Nephron progenitor cell (in vitro differentiated cells): ENCODE measurements around the gene FAM210B.

Experiments
- DNase-seq: peaks from one replicate; pipeline ENCODE4 v3.0.0; 2021
- H3K27ac Mint-ChIP-seq: 2 replicates; pipeline ENCODE4 v1.8.0; 2021; ENCODE audit warnings: mild to moderate bottlenecking, moderate library complexity, mixed read lengths
- H3K27me3 Mint-ChIP-seq: 2 replicates; pipeline ENCODE4 v1.8.0; 2021; ENCODE audit warnings: mild to moderate bottlenecking, low read depth, mixed read lengths; ENCODE audit not compliant: poor library complexity
- H3K36me3 Mint-ChIP-seq: 2 replicates; pipeline ENCODE4 v1.8.0; 2021; ENCODE audit warnings: low read depth, mixed read lengths
- H3K4me1 Mint-ChIP-seq: 2 replicates; pipeline ENCODE4 v1.8.0; 2021; ENCODE audit warnings: mixed read lengths
- H3K4me3 Mint-ChIP-seq: 2 replicates; pipeline ENCODE4 v1.8.0; 2021; ENCODE audit warnings: mild to moderate bottlenecking, moderate library complexity, mixed read lengths
- H3K9me3 Mint-ChIP-seq: 2 replicates; pipeline ENCODE4 v1.8.0; 2021; ENCODE audit warnings: mild to moderate bottlenecking, moderate library complexity, mixed read lengths
- TF ChIP-seq, protein P1 (sequence below): fragments of 200-600 bp; sonication (generic); IDR thresholded peaks from 2 replicates; pipeline ENCODE4 v1.5.0; 2021; ENCODE audit warnings: antibody characterized with exemption

FAM210B gene, protein sequence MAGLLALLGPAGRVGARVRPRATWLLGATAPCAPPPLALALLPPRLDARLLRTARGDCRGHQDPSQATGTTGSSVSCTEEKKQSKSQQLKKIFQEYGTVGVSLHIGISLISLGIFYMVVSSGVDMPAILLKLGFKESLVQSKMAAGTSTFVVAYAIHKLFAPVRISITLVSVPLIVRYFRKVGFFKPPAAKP

GRCh38 chr20:56358600-56359211, at the start of gene FAM210B:
Gene FAM210B (plus strand): TSS chr20:56358974. CDS start chr20:56359006, 32 bp downstream.
- Mint-ChIP-seq H3K27ac (peak within 1 kb of the TSS; percentile 29), H3K36me3 (peaks cover 5% of the 10 kb centered on the region), H3K4me3 (peak within 1 kb of the TSS; percentile 91), H3K27me3 (peaks cover 9% of the 10 kb centered on the region), H3K9me3 (no peaks in the 10 kb centered on the region), H3K4me1 (peaks cover 37% of the 10 kb centered on the region)
- TF ChIP-seq, protein P1, sequence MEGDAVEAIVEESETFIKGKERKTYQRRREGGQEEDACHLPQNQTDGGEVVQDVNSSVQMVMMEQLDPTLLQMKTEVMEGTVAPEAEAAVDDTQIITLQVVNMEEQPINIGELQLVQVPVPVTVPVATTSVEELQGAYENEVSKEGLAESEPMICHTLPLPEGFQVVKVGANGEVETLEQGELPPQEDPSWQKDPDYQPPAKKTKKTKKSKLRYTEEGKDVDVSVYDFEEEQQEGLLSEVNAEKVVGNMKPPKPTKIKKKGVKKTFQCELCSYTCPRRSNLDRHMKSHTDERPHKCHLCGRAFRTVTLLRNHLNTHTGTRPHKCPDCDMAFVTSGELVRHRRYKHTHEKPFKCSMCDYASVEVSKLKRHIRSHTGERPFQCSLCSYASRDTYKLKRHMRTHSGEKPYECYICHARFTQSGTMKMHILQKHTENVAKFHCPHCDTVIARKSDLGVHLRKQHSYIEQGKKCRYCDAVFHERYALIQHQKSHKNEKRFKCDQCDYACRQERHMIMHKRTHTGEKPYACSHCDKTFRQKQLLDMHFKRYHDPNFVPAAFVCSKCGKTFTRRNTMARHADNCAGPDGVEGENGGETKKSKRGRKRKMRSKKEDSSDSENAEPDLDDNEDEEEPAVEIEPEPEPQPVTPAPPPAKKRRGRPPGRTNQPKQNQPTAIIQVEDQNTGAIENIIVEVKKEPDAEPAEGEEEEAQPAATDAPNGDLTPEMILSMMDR, result no peak
- peak; percentile 90 for DNase-seq

DNA sequence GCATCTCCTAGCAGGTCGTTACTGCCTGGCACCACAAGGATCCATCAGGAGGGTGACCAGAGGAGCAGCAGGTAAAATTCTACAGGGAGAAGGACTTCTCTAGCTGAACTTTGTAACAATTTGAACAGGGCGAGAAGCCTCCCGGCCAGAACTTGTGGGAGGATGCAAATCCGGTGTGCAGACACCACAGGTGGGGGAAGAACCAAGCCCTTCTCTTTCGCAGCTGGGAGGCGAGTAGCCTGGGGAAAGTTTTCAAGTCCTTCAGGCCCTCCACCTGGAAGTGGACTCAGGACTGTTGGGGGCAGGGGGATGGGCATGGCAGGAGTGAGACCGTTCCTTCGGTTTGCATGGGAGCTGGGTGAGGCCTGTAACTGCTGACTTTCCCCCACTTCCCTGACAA, 42.7 kb upstream of the FAM210B start:
- H3K9me3 Mint-ChIP-seq, result peaks cover 68% of the 10 kb centered on the region

DNA sequence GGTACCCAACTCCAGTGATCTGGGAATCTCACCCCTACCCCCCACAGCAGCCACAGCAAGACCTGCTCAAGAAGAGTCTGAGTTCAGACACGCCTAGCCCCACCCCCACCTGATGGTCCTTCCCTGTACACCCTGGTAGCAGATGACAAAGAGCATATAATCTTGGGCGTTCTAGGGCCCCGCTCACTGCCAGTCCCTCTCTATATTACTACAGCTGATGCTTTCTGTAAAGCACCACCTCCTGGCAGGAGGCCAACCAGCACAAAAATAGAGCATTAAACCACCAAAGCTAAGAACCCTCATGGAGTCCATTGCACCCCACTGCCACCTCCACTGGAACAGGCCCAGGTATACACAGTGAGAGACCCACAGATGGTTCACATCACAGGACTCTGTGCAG, 42.3 kb upstream of the FAM210B start:
- no peak overlapping the region for H3K4me3 Mint-ChIP-seq
- DNase-seq, result no peak
- H3K27me3 Mint-ChIP-seq, result peaks cover 9% of the 10 kb centered on the region
- H3K27ac Mint-ChIP-seq, result no peak overlapping the region
- no peaks in the 10 kb centered on the region for H3K4me1 Mint-ChIP-seq
- no peaks in the 10 kb centered on the region for H3K36me3 Mint-ChIP-seq
- TF ChIP-seq, protein P1, result no peak
- peaks cover 65% of the 10 kb centered on the region for H3K9me3 Mint-ChIP-seq

More for the DNA sequence above, 42.7 kb upstream of the FAM210B start:
- H3K4me3 Mint-ChIP-seq, result no peak overlapping the region
- no peaks in the 10 kb centered on the region for H3K36me3 Mint-ChIP-seq
- no peak for DNase-seq
- no peaks in the 10 kb centered on the region for H3K4me1 Mint-ChIP-seq
- TF ChIP-seq, protein P1, result no peak
- no peak overlapping the region for H3K27ac Mint-ChIP-seq
- H3K27me3 Mint-ChIP-seq, result peaks cover 9% of the 10 kb centered on the region

DNA sequence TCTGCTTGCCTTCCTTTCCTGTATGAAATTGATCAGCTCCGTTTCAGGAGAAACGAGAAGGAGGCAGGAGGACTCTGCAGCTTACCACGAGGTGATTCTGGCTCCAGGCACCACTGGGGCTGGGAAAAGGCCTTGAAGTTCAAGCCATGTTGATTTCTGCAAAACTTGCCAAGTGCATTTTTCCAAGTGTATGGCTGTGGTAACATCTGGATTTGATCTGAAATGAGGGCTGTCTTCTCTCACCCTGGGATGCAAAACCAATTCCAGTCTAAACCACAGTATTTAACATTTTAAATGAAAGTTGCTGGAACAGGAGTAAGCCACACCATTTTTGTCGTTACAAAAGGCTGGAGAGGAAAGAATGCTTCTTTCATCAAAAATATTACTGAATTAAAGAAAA, 36.1 kb upstream of the FAM210B start:
- DNase-seq, result no peak
- Mint-ChIP-seq H3K4me1 (no peaks in the 10 kb centered on the region), H3K36me3 (no peaks in the 10 kb centered on the region), H3K4me3 (no peak overlapping the region), H3K27me3 (peaks cover 4% of the 10 kb centered on the region), H3K27ac (no peak overlapping the region), H3K9me3 (peaks cover 32% of the 10 kb centered on the region)
- TF ChIP-seq, protein P1, result no peak

DNA sequence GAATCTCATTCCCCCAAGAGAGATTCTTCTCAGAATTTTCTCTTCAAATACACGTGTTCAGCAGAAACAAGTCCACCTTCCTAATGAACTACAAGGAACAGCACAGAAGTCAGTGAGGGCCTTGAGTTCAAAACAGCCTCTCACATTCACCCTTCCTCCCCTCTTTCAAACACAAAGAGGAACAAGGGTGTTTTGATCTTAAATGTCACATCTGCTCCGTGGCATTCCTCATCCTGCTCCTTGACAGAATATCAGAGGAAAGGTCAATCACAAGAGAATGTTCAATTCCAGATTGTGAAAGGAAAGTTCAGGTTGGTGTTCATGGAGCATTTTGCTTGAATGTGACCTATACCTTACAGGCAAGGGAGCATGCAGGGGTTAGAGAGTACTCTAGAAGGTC, 35.6 kb upstream of the FAM210B start:
- TF ChIP-seq, protein P1, result no peak
- Mint-ChIP-seq H3K27me3 (peaks cover 4% of the 10 kb centered on the region), H3K27ac (no peak overlapping the region), H3K36me3 (no peaks in the 10 kb centered on the region), H3K4me1 (no peaks in the 10 kb centered on the region), H3K4me3 (no peak overlapping the region), H3K9me3 (peaks cover 29% of the 10 kb centered on the region)
- no peak for DNase-seq

DNA sequence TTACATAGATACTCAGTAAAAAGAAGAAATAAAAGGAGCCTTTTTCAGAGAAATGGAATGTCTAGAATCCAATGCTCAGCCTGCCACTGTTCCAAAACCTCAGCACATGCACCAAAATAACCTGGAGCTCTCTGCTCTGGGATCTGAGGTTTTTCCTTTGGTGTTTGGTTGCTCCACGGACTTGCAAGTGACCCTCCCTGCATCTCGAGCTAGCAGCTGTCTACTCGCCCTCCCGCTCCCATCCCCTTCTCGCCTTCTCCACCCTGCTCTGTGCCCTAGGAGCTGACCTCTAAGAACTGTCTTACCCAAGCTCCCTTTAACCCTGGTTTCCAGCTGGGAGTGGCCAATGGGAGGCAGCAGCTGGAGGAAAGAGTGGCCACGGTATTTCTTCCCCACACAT, 35.1 kb upstream of the FAM210B start:
- H3K4me1 Mint-ChIP-seq, result no peaks in the 10 kb centered on the region
- TF ChIP-seq, protein P1, result no peak
- no peak overlapping the region for H3K4me3 Mint-ChIP-seq
- H3K36me3 Mint-ChIP-seq, result no peaks in the 10 kb centered on the region
- no peak for DNase-seq
- H3K9me3 Mint-ChIP-seq, result peaks cover 27% of the 10 kb centered on the region
- peaks cover 4% of the 10 kb centered on the region for H3K27me3 Mint-ChIP-seq
- no peak overlapping the region for H3K27ac Mint-ChIP-seq
